SK-N-MC (cell line): ENCODE data around the gene PTGS1.

ENCODE experiments used
- DNase-seq: peaks from one replicate; pipeline ENCODE4 v3.0.0-alpha.2; 2011; ENCODE audit warnings: low read depth, low spot score
- H3K27ac ChIP-seq: fragments of 200-600 bp; sonication (generic); 2 replicates; pipeline ENCODE4 v1.5.1; 2016; ENCODE audit warnings: mixed run types
- H3K36me3 ChIP-seq: fragments of 200-600 bp; sonication (generic); 2 replicates; pipeline ENCODE4 v1.6.1; 2017; ENCODE audit warnings: antibody characterized with exemption, low read length, mixed read lengths; ENCODE audit not compliant: insufficient read depth
- H3K4me3 ChIP-seq: fragments of 200-600 bp; sonication (generic); 2 replicates; pipeline ENCODE4 v1.5.1; 2016
- H3K9ac ChIP-seq: fragments of 200-600 bp; sonication (generic); 2 replicates; pipeline ENCODE4 v1.8.0; 2017; ENCODE audit warnings: mixed run types, mixed read lengths; ENCODE audit not compliant: insufficient read length
- H3K9me3 ChIP-seq: fragments of 200-600 bp; sonication (generic); 2 replicates; pipeline ENCODE4 v1.6.1; 2017; ENCODE audit warnings: low read depth, mild to moderate bottlenecking, antibody characterized with exemption, low read length, moderate library complexity, mixed read lengths
- EZH2 ChIP-seq: fragments of 200-600 bp; sonication (generic); IDR thresholded peaks from one replicate; pipeline ENCODE4 v1.6.1; 2017; ENCODE audit warnings: antibody characterized with exemption
- FOXP2 ChIP-seq: optimal IDR thresholded peaks from 2 replicates; pipeline ENCODE3; 2011; ENCODE audit warnings: mild to moderate bottlenecking, moderate library complexity; ENCODE audit not compliant: insufficient read depth; ENCODE audit errors: extremely low read length, control extremely low read depth
- POLR2AphosphoS5 ChIP-seq: IDR thresholded peaks from 2 replicates; pipeline ENCODE4 v1.6.1; 2012; ENCODE audit warnings: mild to moderate bottlenecking, low read depth, low read length, borderline replicate concordance

The PTGS1 gene

DNA sequence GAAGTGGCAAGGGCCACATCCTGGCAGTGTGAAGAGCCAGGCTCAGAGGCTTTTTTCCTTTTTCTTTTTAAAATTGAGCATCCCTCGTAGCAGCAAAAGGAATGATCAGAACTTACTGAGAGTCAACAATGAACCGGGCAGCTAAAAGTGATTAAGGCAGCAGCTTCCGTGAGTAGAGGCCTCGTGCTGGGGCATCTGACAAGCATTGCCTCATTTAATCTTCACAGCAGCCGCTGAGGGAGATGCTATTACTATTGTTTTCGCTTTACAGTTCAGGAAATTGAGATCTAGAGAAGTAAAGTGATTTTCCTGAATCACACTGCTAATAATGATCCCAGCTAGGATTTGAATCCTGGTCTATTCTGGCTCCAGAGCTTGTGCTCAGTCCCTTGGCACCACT lies 30.7 kb upstream of the PTGS1 start:
- Histone ChIP-seq H3K36me3 (no peaks in the 10 kb centered on the region), H3K9me3 (no peaks in the 10 kb centered on the region), H3K4me3 (no peak overlapping the region), H3K9ac (no peak overlapping the region), H3K27ac (no peak overlapping the region)
- TF ChIP-seq POLR2AphosphoS5 (no peak), EZH2 (no peak)
- no peak for DNase-seq

DNA sequence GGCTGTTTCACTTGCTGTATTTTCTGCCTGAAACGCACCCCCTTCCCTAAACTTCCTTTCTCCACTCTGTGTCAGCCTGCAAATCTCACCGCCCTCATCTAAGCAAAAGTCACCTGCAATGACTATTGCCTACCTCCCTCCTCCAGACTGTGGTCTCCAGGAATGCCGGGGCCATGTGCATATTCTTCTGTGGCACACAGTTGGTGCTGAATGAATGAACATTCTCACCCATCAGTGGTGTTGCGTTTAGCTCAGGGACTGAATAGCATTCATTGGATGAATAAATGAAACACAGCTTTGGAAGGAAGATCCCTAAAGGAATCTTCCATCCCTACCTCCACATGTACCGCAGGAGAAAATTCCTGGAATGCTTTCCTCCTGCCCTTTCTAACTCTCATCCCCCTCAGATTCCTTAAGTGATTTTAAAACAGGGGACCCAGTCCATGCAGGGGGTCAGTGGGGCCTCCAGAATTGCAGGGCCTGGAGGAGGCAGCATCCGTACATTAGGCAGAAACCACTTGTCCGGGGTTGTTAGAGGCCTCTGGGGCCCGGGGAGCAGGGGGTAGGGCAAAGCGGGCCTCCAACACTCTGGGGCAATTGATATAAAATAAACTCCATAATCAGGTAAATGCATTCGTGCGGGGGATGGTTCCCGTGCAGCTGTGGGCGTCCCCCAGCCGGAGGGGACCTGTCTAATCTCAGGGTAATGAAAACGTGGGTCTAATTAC lies 28.3 kb upstream of the PTGS1 start:
- Histone ChIP-seq H3K4me3 (no peak overlapping the region), H3K9me3 (no peaks in the 10 kb centered on the region), H3K36me3 (no peaks in the 10 kb centered on the region), H3K27ac (no peak overlapping the region), H3K9ac (no peak overlapping the region)
- DNase-seq: no peak
- TF ChIP-seq FOXP2 (no peak), POLR2AphosphoS5 (no peak), EZH2 (no peak)

DNA sequence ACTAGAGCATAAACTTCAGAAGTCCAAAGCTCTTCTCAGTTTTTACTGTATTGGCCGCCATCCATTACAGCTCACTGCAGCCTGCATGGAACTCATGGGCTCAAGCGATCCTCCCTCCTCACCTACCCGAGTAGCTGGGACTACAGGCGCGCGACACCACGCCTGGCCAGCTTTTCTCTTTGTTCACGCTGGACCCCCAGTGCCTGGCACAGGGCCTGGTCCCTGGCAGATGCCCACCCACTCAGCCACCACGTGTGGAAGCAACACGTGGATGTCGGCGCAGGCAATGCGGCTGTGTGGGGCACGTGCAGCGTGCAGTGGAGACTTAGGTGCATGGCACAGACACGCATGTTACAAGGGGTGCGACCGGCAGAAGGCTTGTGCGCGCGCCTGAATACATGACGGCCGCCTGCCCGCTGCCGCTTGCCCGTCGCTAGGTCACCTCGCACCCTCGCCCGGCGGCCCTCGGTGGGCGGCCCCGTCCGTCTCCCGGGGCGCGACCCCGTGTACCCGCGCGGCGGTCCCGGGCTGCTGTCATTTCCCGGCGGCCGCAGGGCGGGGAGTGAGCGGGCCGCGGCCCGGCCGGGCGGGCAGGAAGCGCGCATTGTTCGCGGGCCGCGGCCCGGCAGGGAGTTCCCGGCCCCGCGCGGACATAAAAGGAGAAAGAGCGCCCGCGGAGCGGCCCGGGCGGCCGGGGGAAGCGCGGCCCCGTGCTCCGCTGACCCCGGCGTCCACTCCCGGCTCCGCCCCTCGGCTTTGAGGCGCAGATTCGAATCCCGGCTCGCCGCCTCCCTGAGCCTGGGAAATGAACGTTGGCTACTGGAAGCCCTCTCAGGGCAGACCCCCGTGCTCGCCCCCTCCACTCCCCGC lies 24.1 kb upstream of the PTGS1 start:
- no peaks in the 10 kb centered on the region for H3K9me3 ChIP-seq
- DNase-seq: no peak
- TF ChIP-seq POLR2AphosphoS5 (no peak), EZH2 (peak; percentile 99)
- H3K4me3 ChIP-seq: 0 out of 2 replicates have a peak overlapping the region, but pooled peaks have one; percentile 24
- no peak overlapping the region for H3K9ac ChIP-seq
- no peaks in the 10 kb centered on the region for H3K36me3 ChIP-seq
- no peak overlapping the region for H3K27ac ChIP-seq

DNA sequence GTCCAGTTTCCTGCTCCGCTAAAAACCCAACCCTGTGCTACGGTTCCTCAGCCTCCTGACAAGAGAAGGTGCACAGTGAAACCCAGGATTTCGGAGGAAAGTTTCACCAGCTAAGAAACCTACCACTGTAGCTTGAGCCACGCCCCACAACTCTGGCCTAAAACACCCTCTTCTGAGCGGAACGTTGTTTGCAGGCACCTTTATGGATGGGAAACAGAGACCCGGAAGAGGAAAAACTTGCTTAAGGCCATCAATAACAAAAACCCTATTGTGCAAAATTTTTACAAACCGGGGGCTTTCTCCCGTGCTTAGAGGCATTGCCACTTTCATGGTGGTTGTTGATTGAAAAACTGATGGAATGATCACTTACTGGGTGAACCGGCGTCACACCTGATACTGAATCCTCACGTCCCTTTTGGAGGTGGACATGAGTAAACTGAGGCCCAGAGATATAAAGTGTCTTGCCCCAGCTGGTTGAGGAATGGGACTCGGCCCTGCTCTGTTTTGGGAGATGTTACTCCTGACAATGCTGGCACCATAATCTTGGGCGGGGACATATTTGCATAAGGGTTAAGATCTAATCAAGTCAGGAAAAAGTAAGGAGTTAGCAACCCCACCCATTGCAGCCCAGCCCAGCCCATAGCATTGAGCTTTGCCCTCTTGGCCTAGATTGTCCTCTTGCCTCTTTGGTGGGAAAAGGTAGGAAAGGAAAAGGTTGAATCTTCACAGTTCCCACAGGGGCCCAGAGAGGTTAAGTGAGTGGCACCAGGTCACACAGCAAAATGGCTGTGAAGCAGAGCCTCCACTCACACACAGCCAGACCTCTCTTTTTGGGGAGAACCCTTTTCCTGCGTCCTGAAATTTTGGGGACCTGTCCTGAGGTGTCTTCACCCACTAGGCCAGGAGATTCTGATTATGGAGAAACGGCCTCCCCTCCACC lies 23.2 kb upstream of the PTGS1 start:
- Histone ChIP-seq H3K27ac (no peak overlapping the region), H3K36me3 (no peaks in the 10 kb centered on the region), H3K9me3 (no peaks in the 10 kb centered on the region), H3K4me3 (0 out of 2 replicates have a peak overlapping the region, but pooled peaks have one; percentile 24), H3K9ac (no peak overlapping the region)
- TF ChIP-seq POLR2AphosphoS5: no peak
- TF ChIP-seq EZH2: no peak
- no peak for TF ChIP-seq FOXP2
- no peak for DNase-seq

DNA sequence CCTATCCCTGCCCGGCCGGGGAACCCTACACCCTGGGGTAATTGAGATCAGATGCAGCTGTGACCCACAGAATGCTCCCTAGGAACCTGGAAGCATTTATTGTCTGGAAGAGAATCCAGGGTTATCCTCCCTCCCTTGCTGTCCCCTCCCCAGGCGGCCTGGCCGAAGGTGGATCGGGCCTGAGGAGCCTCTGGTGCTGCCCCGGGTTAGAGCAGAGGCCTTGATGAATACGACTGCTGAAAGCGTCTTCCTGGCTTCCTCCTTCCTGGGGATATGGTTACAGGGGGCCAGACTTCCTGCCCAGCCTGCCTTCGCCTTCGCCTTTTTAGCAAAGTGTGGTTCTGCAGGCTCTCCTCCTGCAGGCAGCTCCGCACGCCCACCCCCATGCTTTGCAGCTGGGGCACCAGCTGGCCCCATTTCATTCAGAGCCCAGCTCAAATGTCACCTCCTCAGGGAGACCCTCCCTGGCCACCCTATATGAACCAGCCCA lies 22.5 kb upstream of the PTGS1 start:
- DNase-seq: no peak
- no peak overlapping the region for H3K9ac ChIP-seq
- no peaks in the 10 kb centered on the region for H3K36me3 ChIP-seq
- no peak overlapping the region for H3K4me3 ChIP-seq
- TF ChIP-seq EZH2 (no peak), FOXP2 (no peak), POLR2AphosphoS5 (no peak)
- H3K9me3 ChIP-seq: no peaks in the 10 kb centered on the region
- H3K27ac ChIP-seq: no peak overlapping the region

DNA sequence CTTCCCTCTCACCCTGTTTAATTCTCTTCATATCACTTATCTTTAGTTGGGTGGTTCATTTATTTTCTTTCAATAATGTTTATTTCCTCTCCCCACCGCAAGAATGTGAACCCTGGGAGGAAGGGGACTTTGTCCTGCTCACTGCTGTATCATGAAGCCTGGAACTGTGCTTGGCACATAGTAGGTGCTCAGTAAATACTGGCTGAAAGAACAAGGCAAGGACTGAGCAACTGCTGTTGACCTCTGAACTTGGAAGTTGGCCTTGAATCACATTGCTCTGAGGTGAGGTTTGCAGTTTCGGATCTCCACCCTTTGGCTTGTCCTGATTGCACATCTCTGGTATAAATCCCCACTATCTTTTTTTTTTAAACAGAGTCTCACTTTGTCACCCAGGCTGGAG lies 22.0 kb upstream of the PTGS1 start:
- TF ChIP-seq EZH2 (no peak), POLR2AphosphoS5 (no peak), FOXP2 (no peak)
- DNase-seq: no peak
- no peak overlapping the region for H3K4me3 ChIP-seq
- H3K9ac ChIP-seq: no peak overlapping the region
- H3K36me3 ChIP-seq: no peaks in the 10 kb centered on the region
- H3K27ac ChIP-seq: no peak overlapping the region
- no peaks in the 10 kb centered on the region for H3K9me3 ChIP-seq

DNA sequence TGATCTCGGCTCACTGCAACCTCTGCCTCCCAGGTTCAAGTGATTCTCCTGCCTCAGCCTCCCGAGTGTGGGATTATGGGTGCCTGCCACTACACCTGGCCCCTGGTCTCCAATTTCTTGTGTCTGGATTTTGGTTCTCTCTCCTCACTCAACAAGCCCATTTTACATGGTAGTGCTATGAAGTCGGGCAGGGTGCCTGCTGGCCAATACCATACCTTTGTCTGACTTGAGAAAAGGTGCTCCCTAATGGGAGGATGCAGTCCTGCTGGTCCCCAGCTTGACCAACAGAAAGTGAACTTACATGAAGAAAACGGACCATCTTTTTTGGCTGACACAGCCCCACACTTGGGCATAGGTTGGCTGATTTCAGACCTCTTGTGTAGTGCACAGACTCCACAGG lies 21.6 kb upstream of the PTGS1 start:
- Histone ChIP-seq H3K36me3 (no peaks in the 10 kb centered on the region), H3K9me3 (no peaks in the 10 kb centered on the region), H3K27ac (no peak overlapping the region), H3K4me3 (no peak overlapping the region), H3K9ac (no peak overlapping the region)
- DNase-seq: no peak
- TF ChIP-seq FOXP2 (no peak), POLR2AphosphoS5 (no peak), EZH2 (no peak)
